ENCODE data around the gene AP2A1.

AP2A1 gene

GRCh38 chr19:49788857-49789256 lies 22.1 kb downstream of the AP2A1 start:
- Histone ChIP-seq H4K20me1 (ENCODE audit: insufficient read depth) (no peaks in the 10 kb centered on the region), H2AFZ (ENCODE audit: low read depth) (no peak overlapping the region), H3K36me3 (ENCODE audit: insufficient read depth) (no peaks in the 10 kb centered on the region), H3K27me3 (ENCODE audit: insufficient read depth, low read depth) (no peaks in the 10 kb centered on the region), H3K4me2 (no peak overlapping the region), H3K27ac (no peak overlapping the region), H3K4me3 (IDR thresholded peaks at IDR 0.05; ENCODE audit: insufficient read depth, low read depth, low read length) (no peak overlapping the region), H3K4me1 (ENCODE audit: low read depth, poor library complexity, severe bottlenecking) (no peaks in the 10 kb centered on the region), H3K9ac (no peak overlapping the region), H3K79me2 (ENCODE audit: insufficient read depth, low read depth) (no peaks in the 10 kb centered on the region)
- TF ChIP-seq, protein P1, sequence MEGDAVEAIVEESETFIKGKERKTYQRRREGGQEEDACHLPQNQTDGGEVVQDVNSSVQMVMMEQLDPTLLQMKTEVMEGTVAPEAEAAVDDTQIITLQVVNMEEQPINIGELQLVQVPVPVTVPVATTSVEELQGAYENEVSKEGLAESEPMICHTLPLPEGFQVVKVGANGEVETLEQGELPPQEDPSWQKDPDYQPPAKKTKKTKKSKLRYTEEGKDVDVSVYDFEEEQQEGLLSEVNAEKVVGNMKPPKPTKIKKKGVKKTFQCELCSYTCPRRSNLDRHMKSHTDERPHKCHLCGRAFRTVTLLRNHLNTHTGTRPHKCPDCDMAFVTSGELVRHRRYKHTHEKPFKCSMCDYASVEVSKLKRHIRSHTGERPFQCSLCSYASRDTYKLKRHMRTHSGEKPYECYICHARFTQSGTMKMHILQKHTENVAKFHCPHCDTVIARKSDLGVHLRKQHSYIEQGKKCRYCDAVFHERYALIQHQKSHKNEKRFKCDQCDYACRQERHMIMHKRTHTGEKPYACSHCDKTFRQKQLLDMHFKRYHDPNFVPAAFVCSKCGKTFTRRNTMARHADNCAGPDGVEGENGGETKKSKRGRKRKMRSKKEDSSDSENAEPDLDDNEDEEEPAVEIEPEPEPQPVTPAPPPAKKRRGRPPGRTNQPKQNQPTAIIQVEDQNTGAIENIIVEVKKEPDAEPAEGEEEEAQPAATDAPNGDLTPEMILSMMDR (conservative IDR thresholded peaks at IDR 0.05; ENCODE audit: low read depth, low read length): no peak

GRCh38 chr19:49790866-49791265 lies 24.1 kb downstream of the AP2A1 start:
- H3K9ac ChIP-seq: no peak overlapping the region
- H3K36me3 ChIP-seq (ENCODE audit: insufficient read depth): no peaks in the 10 kb centered on the region
- H3K27me3 ChIP-seq (ENCODE audit: insufficient read depth, low read depth): no peaks in the 10 kb centered on the region
- TF ChIP-seq, protein P1 (conservative IDR thresholded peaks at IDR 0.05; ENCODE audit: low read depth, low read length): no peak
- H2AFZ ChIP-seq (ENCODE audit: low read depth): no peak overlapping the region
- H3K4me3 ChIP-seq (IDR thresholded peaks at IDR 0.05; ENCODE audit: insufficient read depth, low read depth, low read length): no peak overlapping the region
- H3K79me2 ChIP-seq (ENCODE audit: insufficient read depth, low read depth): no peaks in the 10 kb centered on the region
- no peak overlapping the region for H3K4me2 ChIP-seq
- no peak overlapping the region for H3K27ac ChIP-seq
- no peaks in the 10 kb centered on the region for H4K20me1 ChIP-seq (ENCODE audit: insufficient read depth)
- H3K4me1 ChIP-seq (ENCODE audit: low read depth, poor library complexity, severe bottlenecking): no peaks in the 10 kb centered on the region

DNA sequence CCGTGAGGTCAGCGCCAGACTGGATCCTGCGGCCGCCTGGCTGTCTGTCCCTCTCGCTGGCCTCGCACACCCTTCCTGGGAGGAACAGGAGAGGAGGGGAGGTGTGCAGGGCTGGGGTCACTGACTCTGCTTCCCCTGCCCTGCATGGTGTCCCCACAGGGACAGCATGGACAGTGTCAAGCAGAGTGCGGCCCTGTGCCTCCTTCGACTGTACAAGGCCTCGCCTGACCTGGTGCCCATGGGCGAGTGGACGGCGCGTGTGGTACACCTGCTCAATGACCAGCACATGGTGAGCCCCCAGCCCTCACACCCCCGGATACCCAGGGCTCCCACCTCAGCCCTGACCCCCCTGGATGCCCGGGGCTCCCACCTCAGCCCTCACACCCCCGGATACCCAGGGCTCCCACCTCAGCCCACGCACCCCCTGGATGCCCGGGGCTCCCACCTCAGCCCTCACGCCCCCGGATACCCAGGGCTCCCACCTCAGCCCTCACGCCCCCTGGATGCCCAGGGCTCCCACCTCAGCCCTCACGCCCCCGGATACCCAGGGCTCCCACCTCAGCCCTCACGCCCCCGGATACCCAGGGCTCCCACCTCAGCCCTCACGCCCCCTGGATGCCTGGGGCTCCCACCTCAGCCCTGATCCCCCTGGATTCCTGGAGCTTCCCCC lies 25.1 kb downstream of the AP2A1 start:
- Histone ChIP-seq H3K9ac (no peak overlapping the region), H3K4me2 (no peak overlapping the region), H3K4me3 (IDR thresholded peaks at IDR 0.05; ENCODE audit: insufficient read depth, low read depth, low read length) (no peak overlapping the region), H4K20me1 (ENCODE audit: insufficient read depth) (no peaks in the 10 kb centered on the region), H3K4me1 (ENCODE audit: low read depth, poor library complexity, severe bottlenecking) (no peaks in the 10 kb centered on the region), H3K27me3 (ENCODE audit: insufficient read depth, low read depth) (no peaks in the 10 kb centered on the region), H3K79me2 (ENCODE audit: insufficient read depth, low read depth) (no peaks in the 10 kb centered on the region), H3K27ac (no peak overlapping the region), H3K36me3 (ENCODE audit: insufficient read depth) (no peaks in the 10 kb centered on the region), H2AFZ (ENCODE audit: low read depth) (no peak overlapping the region)
- TF ChIP-seq, protein P1 (conservative IDR thresholded peaks at IDR 0.05; ENCODE audit: low read depth, low read length): no peak

DNA sequence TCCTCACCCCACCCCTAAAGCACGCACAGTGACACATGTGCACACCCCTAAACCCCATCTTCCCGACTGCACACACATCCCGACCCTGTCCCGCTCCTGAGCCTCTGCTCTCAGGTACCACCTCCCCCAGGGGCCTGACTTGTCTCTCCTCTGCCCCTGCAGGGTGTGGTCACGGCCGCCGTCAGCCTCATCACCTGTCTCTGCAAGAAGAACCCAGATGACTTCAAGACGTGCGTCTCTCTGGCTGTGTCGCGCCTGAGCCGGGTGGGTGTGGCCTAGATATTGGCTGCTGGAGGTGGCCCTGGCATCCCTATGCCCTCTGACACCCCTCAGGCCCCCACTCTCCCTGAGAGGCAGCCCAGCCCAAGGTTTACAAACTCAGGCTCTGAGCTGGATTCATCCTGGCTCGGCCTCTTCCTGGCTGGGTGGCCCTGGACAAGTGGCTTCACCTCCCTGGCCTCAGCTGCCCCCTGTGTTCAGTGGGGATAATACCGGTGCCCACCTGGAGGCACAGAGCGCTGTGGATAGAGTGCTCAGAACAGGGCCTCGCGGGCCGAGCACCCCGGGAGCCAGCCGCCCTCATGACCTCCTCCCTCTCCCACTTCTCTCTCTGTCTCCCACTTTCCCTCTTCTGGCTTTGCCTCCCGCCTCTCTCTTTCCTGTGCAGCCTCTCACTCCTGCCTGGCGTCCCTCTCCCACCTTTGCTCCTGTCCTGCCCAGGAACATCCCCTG lies 26.2 kb downstream of the AP2A1 start:
- Histone ChIP-seq H2AFZ (ENCODE audit: low read depth) (no peak overlapping the region), H3K27ac (no peak overlapping the region), H3K9ac (no peak overlapping the region)

More for the DNA sequence above, 26.2 kb downstream of the AP2A1 start:
- TF ChIP-seq, protein P1 (conservative IDR thresholded peaks at IDR 0.05; ENCODE audit: low read depth, low read length): no peak
- no peak overlapping the region for H3K4me2 ChIP-seq
- H3K36me3 ChIP-seq (ENCODE audit: insufficient read depth): no peaks in the 10 kb centered on the region
- no peaks in the 10 kb centered on the region for H3K27me3 ChIP-seq (ENCODE audit: insufficient read depth, low read depth)
- no peaks in the 10 kb centered on the region for H3K79me2 ChIP-seq (ENCODE audit: insufficient read depth, low read depth)
- H3K4me1 ChIP-seq (ENCODE audit: low read depth, poor library complexity, severe bottlenecking): no peaks in the 10 kb centered on the region
- no peak overlapping the region for H3K4me3 ChIP-seq (IDR thresholded peaks at IDR 0.05; ENCODE audit: insufficient read depth, low read depth, low read length)
- H4K20me1 ChIP-seq (ENCODE audit: insufficient read depth): no peaks in the 10 kb centered on the region

Measured in KMS-11 (cell line).